C4-2B (cell line): ENCODE data around the gene MBOAT2.

Experiments
- ZFX ChIP-seq: fragments of 450-650 bp; IDR thresholded peaks from 2 replicates; pipeline ENCODE4 v1.6.1; 2017
- TF ChIP-seq, protein P1 (sequence below): fragments of 450-650 bp; conservative IDR thresholded peaks from 2 replicates; pipeline ENCODE4 v1.5.1; 2017; ENCODE audit warnings: mild to moderate bottlenecking

- TF ChIP-seq, protein P1, sequence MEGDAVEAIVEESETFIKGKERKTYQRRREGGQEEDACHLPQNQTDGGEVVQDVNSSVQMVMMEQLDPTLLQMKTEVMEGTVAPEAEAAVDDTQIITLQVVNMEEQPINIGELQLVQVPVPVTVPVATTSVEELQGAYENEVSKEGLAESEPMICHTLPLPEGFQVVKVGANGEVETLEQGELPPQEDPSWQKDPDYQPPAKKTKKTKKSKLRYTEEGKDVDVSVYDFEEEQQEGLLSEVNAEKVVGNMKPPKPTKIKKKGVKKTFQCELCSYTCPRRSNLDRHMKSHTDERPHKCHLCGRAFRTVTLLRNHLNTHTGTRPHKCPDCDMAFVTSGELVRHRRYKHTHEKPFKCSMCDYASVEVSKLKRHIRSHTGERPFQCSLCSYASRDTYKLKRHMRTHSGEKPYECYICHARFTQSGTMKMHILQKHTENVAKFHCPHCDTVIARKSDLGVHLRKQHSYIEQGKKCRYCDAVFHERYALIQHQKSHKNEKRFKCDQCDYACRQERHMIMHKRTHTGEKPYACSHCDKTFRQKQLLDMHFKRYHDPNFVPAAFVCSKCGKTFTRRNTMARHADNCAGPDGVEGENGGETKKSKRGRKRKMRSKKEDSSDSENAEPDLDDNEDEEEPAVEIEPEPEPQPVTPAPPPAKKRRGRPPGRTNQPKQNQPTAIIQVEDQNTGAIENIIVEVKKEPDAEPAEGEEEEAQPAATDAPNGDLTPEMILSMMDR, result no peak
- no peak for TF ChIP-seq ZFX
Observed at GRCh38 chr2:8851811-8852560, 151.5 kb downstream of the MBOAT2 start.
